NB4 (cell line): ENCODE results near the gene PIK3R3.

ENCODE experiments used
- CTCF ChIP-seq: IDR thresholded peaks from one replicate; pipeline ENCODE4 v1.5.1; 2012; ENCODE audit warnings: low read depth, low read length
- MAX ChIP-seq: IDR thresholded peaks from 2 replicates; pipeline ENCODE4 v1.6.1; 2011; ENCODE audit warnings: low read depth, low read length
- POLR2A ChIP-seq: IDR thresholded peaks from 2 replicates; pipeline ENCODE4 v1.6.1; 2011; ENCODE audit warnings: mild to moderate bottlenecking; ENCODE audit not compliant: insufficient read length; ENCODE audit errors: extremely low read depth

GRCh38 chr1:46134660-46135331 is 2.4 kb upstream of the PIK3R3 start:
- TF ChIP-seq CTCF (no peak), POLR2A (no peak), MAX (no peak)
